GM18505 (cell line): ENCODE data around the gene EPHA1.

Experiments used
- ATAC-seq: cut with Tn5 transposase; IDR thresholded peaks from one replicate; pipeline ENCODE4 v1.9.1; 2021; ENCODE audit not compliant: unreplicated experiment
- POLR2A ChIP-seq: IDR thresholded peaks from 4 replicates; pipeline ENCODE4 v1.6.1; 2011; ENCODE audit warnings: borderline replicate concordance; ENCODE audit not compliant: insufficient read depth, insufficient read length; ENCODE audit errors: extremely low read depth

The EPHA1 gene

GRCh38 chr7:143356414-143357050 lies 52.1 kb downstream of the EPHA1 start:
- no peak for TF ChIP-seq POLR2A
- no peak for ATAC-seq

GRCh38 chr7:143355450-143356385 lies 52.9 kb downstream of the EPHA1 start:
- ATAC-seq, result no peak
- TF ChIP-seq POLR2A, result no peak

DNA sequence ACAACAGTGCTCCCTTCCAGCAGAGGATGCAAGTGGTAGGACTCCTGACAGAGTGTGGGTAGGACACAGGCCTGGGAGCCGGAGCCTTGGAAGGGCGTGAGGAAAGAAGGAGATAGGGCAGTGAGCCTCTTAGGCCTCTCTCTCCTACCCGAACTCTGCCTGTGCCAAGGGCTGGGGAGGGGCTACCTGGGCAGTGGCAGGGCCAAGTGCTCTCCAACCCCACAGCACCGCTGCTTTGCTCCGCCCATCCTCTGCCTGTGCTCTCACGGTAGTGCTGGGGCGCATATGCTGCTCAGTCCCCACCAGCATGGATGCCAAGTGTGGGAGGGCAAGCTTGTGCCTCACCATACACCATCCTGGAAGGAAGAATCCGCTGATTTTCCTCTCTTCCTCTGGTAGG lies 53.7 kb downstream of the EPHA1 start:
- TF ChIP-seq POLR2A, result no peak
- ATAC-seq, result no peak

- TF ChIP-seq POLR2A, result no peak
- ATAC-seq, result no peak
Measured at GRCh38 chr7:143354376-143354775, 54.3 kb downstream of the EPHA1 start.

- TF ChIP-seq POLR2A, result no peak
- ATAC-seq, result no peak
Measured at GRCh38 chr7:143352531-143353002, 56.1 kb downstream of the EPHA1 start.

DNA sequence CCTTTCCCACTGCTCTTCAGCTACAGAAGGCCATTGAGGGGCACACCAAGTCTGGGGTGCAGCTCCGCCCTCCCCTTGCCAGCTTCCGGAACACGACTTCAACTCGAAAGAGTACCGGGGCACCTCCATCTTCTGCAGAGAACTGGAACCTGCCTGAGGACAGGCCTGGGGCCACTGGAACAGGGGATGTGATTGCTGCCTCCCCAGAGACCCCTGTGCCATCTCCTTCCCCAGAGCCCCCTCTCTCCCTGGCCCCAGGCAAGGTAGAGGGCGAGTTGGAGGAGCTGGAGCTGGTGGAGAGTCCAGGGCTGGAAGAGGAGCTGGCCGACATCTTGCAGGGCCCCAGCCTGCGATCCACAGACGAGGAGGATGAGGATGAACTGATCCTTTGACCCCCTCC lies 57.1 kb downstream of the EPHA1 start:
- TF ChIP-seq POLR2A, result no peak
- no peak for ATAC-seq

DNA sequence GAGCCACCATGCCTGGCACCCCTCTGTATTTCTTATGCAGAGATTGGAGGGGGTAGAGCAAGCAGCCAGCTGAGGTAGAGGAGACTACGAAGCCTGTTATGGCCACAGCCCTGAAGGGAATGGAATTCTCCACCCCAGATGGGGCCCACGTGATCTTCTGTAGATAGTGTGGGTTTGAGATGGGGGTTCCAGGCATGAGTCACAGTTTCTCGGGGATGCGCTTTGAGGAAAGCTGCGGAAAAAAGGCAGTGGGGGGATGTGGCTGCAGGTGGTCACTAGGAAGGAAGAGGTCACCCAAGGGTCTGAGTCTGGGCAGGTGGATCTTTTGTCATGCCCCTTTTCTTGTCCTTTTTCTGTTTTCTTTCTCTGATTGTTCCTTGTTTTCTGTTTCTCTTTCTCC lies 57.6 kb downstream of the EPHA1 start:
- ATAC-seq, result no peak

DNA sequence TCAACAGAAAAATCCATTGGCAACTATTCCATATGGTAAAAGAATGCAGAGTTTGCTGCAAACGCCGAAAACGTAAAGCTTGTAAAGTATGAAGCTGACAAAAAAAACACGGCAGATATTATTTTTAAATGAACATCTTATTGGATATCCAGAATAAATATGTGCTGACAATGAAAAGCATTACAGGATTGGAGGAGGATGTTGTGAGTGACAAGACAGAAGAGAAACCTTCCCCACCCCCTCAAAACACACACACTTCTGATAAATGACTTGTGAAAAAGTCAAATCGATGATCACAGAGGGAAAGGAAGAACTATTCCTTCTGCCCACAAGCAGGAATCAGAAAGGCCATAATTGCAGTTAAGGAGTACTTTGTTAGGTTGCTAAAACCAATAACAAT lies 60.7 kb downstream of the EPHA1 start:
- TF ChIP-seq POLR2A, result no peak
- ATAC-seq, result no peak

More for the DNA sequence above, 57.6 kb downstream of the EPHA1 start:
- TF ChIP-seq POLR2A, result no peak

GRCh38 chr7:143346018-143346417 lies 62.6 kb downstream of the EPHA1 start:
- ATAC-seq, result no peak
- no peak for TF ChIP-seq POLR2A

DNA sequence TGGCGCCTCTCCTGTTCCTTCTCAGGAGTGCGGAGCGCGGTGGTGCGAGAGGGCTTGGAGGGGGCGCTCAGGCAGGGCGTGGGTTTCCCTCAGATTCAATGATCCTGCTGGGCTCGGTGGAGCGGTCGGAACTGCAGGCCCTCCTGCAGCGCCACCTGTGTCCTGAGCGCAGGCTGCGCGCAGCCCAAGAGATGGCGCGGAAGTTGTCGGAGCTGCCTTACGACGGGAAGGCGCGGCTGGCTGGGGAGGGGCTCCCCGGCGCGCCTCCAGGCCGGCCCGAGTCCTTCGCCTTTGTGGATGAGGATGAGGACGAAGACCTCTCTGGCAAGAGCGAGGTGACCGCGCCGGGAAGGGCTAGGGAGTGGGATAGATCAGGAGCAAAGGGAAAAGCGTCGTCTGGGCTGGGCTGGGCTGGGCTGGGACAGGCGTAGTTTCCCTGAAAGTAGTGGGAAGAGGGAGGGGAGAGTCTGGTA lies 63.2 kb downstream of the EPHA1 start:
- no peak for TF ChIP-seq POLR2A
- ATAC-seq, result peak; percentile 81

GRCh38 chr7:143343596-143343995 lies 65.1 kb downstream of the EPHA1 start:
- ATAC-seq, result no peak
- no peak for TF ChIP-seq POLR2A

GRCh38 chr7:143341842-143342241 lies 66.8 kb downstream of the EPHA1 start:
- no peak for ATAC-seq
- no peak for TF ChIP-seq POLR2A
